Skeletal muscle tissue (tissue), 4 donors: ENCODE data around the gene RASD2. TPM values are rescaled to one million over a fixed set of nuclear protein-coding genes. Genes with fewer than 3 reads are reported as not detected.
A peak's percentile ranks its signal among the peaks of the same experiment; 100 is the strongest.

Experiments used
- H3K27ac ChIP-seq: one replicate; pipeline ENCODE4 v1.7.0; 2013; ENCODE audit warnings: mild to moderate bottlenecking, low read depth, low read length, inconsistent platforms
- H3K27me3 ChIP-seq, 3 donors: one replicate each; pipeline ENCODE4 v1.7.0; 2013; ENCODE audit warnings: low read length in 3 of 3; ENCODE audit not compliant: control insufficient read depth in 3 of 3, insufficient read depth in 3 of 3
- H3K36me3 ChIP-seq, 3 donors: one replicate each; pipeline ENCODE4 v1.7.0; 2013; ENCODE audit warnings: low read length in 3 of 3; ENCODE audit not compliant: control insufficient read depth in 3 of 3, insufficient read depth in 3 of 3
- H3K4me1 ChIP-seq, 3 donors: one replicate each; pipeline ENCODE4 v1.7.0; 2013; ENCODE audit warnings: low read length in 3 of 3, mild to moderate bottlenecking in 3 of 3; ENCODE audit not compliant: control insufficient read depth in 3 of 3, insufficient read depth in 3 of 3
- H3K4me3 ChIP-seq, 3 donors: one replicate each; pipeline ENCODE4 v1.7.0; 2013; ENCODE audit warnings: low read length in 3 of 3
- H3K9ac ChIP-seq, 3 donors: one replicate each; pipeline ENCODE4 v1.7.0; 2013; ENCODE audit warnings: low read length in 3 of 3, mild to moderate bottlenecking in 3 of 3, moderate library complexity in 2 of 3, low read depth in 1 of 3
- H3K9me3 ChIP-seq, 3 donors: one replicate each; pipeline ENCODE4 v1.7.0; 2013; ENCODE audit warnings: low read length in 3 of 3; ENCODE audit not compliant: control insufficient read depth in 3 of 3
- total RNA-seq: library from RNA; depleted of rRNA; stranded (reverse); fragments of >200 nt; gene quantifications from one replicate; pipeline ENCODE4 v1.2.3, GENCODE V29; 2014
- donor health status: Osteomylitis.

Gene RASD2
- total RNA-seq, 1 donor from 2014 or later, result 1.0 TPM

- Histone ChIP-seq H3K4me3 (peak overlapping the region; percentile 1 to 72 (median 48)), H3K36me3 (peaks cover 0 to 2% (median 0%) of the 10 kb centered on the region in 3 donors), H3K9ac (peak overlapping the region in 2 of 3 donors; percentile 29 to 86), H3K4me1 (peaks cover 24 to 55% (median 43%) of the 10 kb centered on the region in 3 donors), H3K9me3 (no peaks in the 10 kb centered on the region), H3K27ac (peak overlapping the region; percentile 87), H3K27me3 (peaks cover 0 to 11% (median 8%) of the 10 kb centered on the region in 3 donors)
These were observed 1.1 kb upstream of the RASD2 start for GRCh38 chr22:35539487-35539886.

GRCh38 chr22:35539910-35540594 is 579 bp upstream of the RASD2 start:
- H3K27me3 ChIP-seq, result peaks cover 0 to 11% (median 8%) of the 10 kb centered on the region in 3 donors
- peaks cover 27 to 61% (median 48%) of the 10 kb centered on the region in 3 donors for H3K4me1 ChIP-seq
- H3K9ac ChIP-seq, result peak overlapping the region; percentile 57 to 86 (median 77)
- no peaks in the 10 kb centered on the region for H3K9me3 ChIP-seq
- peak overlapping the region; percentile 54 to 83 (median 82) for H3K4me3 ChIP-seq
- H3K36me3 ChIP-seq, result peaks cover 0 to 2% (median 0%) of the 10 kb centered on the region in 3 donors
- peak overlapping the region; percentile 87 for H3K27ac ChIP-seq

- peak overlapping the region; percentile 63 to 83 (median 82) for H3K4me3 ChIP-seq
- H3K9me3 ChIP-seq, result no peaks in the 10 kb centered on the region
- peaks cover 0 to 11% (median 8%) of the 10 kb centered on the region in 3 donors for H3K27me3 ChIP-seq
- H3K4me1 ChIP-seq, result peaks cover 27 to 58% (median 44%) of the 10 kb centered on the region in 3 donors
- no peak overlapping the region for H3K27ac ChIP-seq
- H3K9ac ChIP-seq, result peak overlapping the region in 2 of 3 donors; percentile 77 to 83
- H3K36me3 ChIP-seq, result peaks cover 0 to 2% (median 0%) of the 10 kb centered on the region in 3 donors
These were observed 670 bp downstream of the RASD2 start for GRCh38 chr22:35541254-35541748.

- Histone ChIP-seq H3K27ac (no peak overlapping the region), H3K4me3 (peak overlapping the region; percentile 63 to 83 (median 82))
These were observed 1.7 kb downstream of the RASD2 start for GRCh38 chr22:35542157-35542938.

GRCh38 chr22:35542939-35543516 is 2.4 kb downstream of the RASD2 start:
- peaks cover 0 to 4% (median 2%) of the 10 kb centered on the region in 3 donors for H3K36me3 ChIP-seq
- peak overlapping the region in 2 of 3 donors; percentile 35 to 82 for H3K4me3 ChIP-seq
- no peak overlapping the region for H3K27ac ChIP-seq
- no peaks in the 10 kb centered on the region for H3K9me3 ChIP-seq
- peaks cover 0 to 11% (median 8%) of the 10 kb centered on the region in 3 donors for H3K27me3 ChIP-seq
- H3K4me1 ChIP-seq, result peaks cover 27 to 55% (median 44%) of the 10 kb centered on the region in 3 donors
- H3K9ac ChIP-seq, result peak overlapping the region in 1 of 3 donors; percentile 83

More at GRCh38 chr22:35542157-35542938, 1.7 kb downstream of the RASD2 start:
- peaks cover 0 to 11% (median 8%) of the 10 kb centered on the region in 3 donors for H3K27me3 ChIP-seq
- H3K9ac ChIP-seq, result peak overlapping the region; percentile 21 to 83 (median 77)
- H3K9me3 ChIP-seq, result no peaks in the 10 kb centered on the region
- H3K4me1 ChIP-seq, result peaks cover 27 to 55% (median 44%) of the 10 kb centered on the region in 3 donors
- H3K36me3 ChIP-seq, result peaks cover 0 to 4% (median 2%) of the 10 kb centered on the region in 3 donors

- Histone ChIP-seq H3K4me1 (peaks cover 27 to 53% (median 46%) of the 10 kb centered on the region in 3 donors), H3K9me3 (no peaks in the 10 kb centered on the region), H3K27ac (no peak overlapping the region), H3K9ac (peak overlapping the region in 1 of 3 donors; percentile 54), H3K27me3 (peaks cover 0 to 8% (median 8%) of the 10 kb centered on the region in 3 donors), H3K36me3 (peaks cover 0 to 4% (median 4%) of the 10 kb centered on the region in 3 donors), H3K4me3 (peak overlapping the region in 1 of 3 donors; percentile 35)
These were observed 3.1 kb downstream of the RASD2 start for GRCh38 chr22:35543702-35544101.

GRCh38 chr22:35544189-35544588 is 3.6 kb downstream of the RASD2 start:
- H3K27ac ChIP-seq, result no peak overlapping the region
- peaks cover 27 to 52% (median 48%) of the 10 kb centered on the region in 3 donors for H3K4me1 ChIP-seq
- peak overlapping the region in 1 of 3 donors; percentile 54 for H3K9ac ChIP-seq
- peaks cover 0 to 4% (median 4%) of the 10 kb centered on the region in 3 donors for H3K36me3 ChIP-seq
- H3K4me3 ChIP-seq, result peak overlapping the region in 1 of 3 donors; percentile 6
- H3K27me3 ChIP-seq, result peaks cover 0 to 8% (median 6%) of the 10 kb centered on the region in 3 donors
- no peaks in the 10 kb centered on the region for H3K9me3 ChIP-seq

GRCh38 chr22:35544827-35545226 is 4.2 kb downstream of the RASD2 start:
- Histone ChIP-seq H3K27ac (no peak overlapping the region), H3K4me3 (no peak overlapping the region), H3K4me1 (peaks cover 26 to 51% (median 48%) of the 10 kb centered on the region in 3 donors), H3K9me3 (no peaks in the 10 kb centered on the region), H3K36me3 (peaks cover 0 to 4% (median 4%) of the 10 kb centered on the region in 3 donors), H3K27me3 (peaks cover 0 to 8% (median 3%) of the 10 kb centered on the region in 3 donors), H3K9ac (peak overlapping the region in 1 of 3 donors; percentile 54)

GRCh38 chr22:35546886-35547285 is 6.3 kb downstream of the RASD2 start:
- Histone ChIP-seq H3K27me3 (peaks cover 0 to 7% (median 3%) of the 10 kb centered on the region in 3 donors), H3K36me3 (peaks cover 0 to 8% (median 7%) of the 10 kb centered on the region in 3 donors), H3K4me3 (no peak overlapping the region), H3K9ac (no peak overlapping the region), H3K4me1 (peaks cover 14 to 38% (median 36%) of the 10 kb centered on the region in 3 donors), H3K9me3 (no peaks in the 10 kb centered on the region), H3K27ac (no peak overlapping the region)
